NCI-H526 treated with DMSO at 0.1 percent for 48 hours (cell line): ENCODE data around the gene CFAP20DC.
A peak's percentile ranks its signal among the peaks of the same experiment; 100 is the strongest.

Source experiments
- DNase-seq: peaks from one replicate; lab custom pipeline; 2025; lab: John Stamatoyannopoulos, UW

Gene CFAP20DC

GRCh38 chr3:58800032-58800431 is 249.8 kb downstream of the CFAP20DC start:
- DNase-seq = no peak

GRCh38 chr3:58799271-58799670 is 250.6 kb downstream of the CFAP20DC start:
- DNase-seq = no peak

GRCh38 chr3:58798312-58798711 is 251.5 kb downstream of the CFAP20DC start:
- no peak for DNase-seq

- no peak for DNase-seq
These were observed 255.1 kb downstream of the CFAP20DC start for GRCh38 chr3:58794750-58795149.

- no peak for DNase-seq
These were observed 255.9 kb downstream of the CFAP20DC start for GRCh38 chr3:58793938-58794337.

- no peak for DNase-seq
These were observed 256.8 kb downstream of the CFAP20DC start for GRCh38 chr3:58792921-58793451.

- DNase-seq = no peak
These were observed 260.4 kb downstream of the CFAP20DC start for GRCh38 chr3:58789385-58789784.

GRCh38 chr3:58784888-58785287 is 264.9 kb downstream of the CFAP20DC start:
- no peak for DNase-seq

- no peak for DNase-seq
These were observed 265.4 kb downstream of the CFAP20DC start for GRCh38 chr3:58784425-58784824.

GRCh38 chr3:58783845-58784244 is 266.0 kb downstream of the CFAP20DC start:
- DNase-seq = no peak

- DNase-seq = no peak
These were observed 269.9 kb downstream of the CFAP20DC start for GRCh38 chr3:58779934-58780333.

- DNase-seq = no peak
These were observed 273.6 kb downstream of the CFAP20DC start for GRCh38 chr3:58776231-58776630.

- no peak for DNase-seq
These were observed 277.4 kb downstream of the CFAP20DC start for GRCh38 chr3:58772462-58772861.

- no peak for DNase-seq
These were observed 280.8 kb downstream of the CFAP20DC start for GRCh38 chr3:58769065-58769464.

- no peak for DNase-seq
These were observed 283.1 kb downstream of the CFAP20DC start for GRCh38 chr3:58766587-58767282.

GRCh38 chr3:58755150-58755549 is 294.7 kb downstream of the CFAP20DC start:
- no peak for DNase-seq

GRCh38 chr3:58754074-58754473 is 295.8 kb downstream of the CFAP20DC start:
- DNase-seq = no peak

GRCh38 chr3:58751882-58752567 is 297.8 kb downstream of the CFAP20DC start:
- no peak for DNase-seq

GRCh38 chr3:58751235-58751634 is 298.6 kb downstream of the CFAP20DC start:
- peak; percentile 86 for DNase-seq

GRCh38 chr3:58749948-58750347 is 299.9 kb downstream of the CFAP20DC start:
- no peak for DNase-seq

GRCh38 chr3:58748024-58748423 is 301.8 kb downstream of the CFAP20DC start:
- no peak for DNase-seq

GRCh38 chr3:58746758-58747157 is 303.1 kb downstream of the CFAP20DC start:
- DNase-seq = no peak

- no peak for DNase-seq
These were observed 306.5 kb downstream of the CFAP20DC start for GRCh38 chr3:58743296-58743695.
